Measurements from ENCODE around the gene ACOT11. TPM values are rescaled to one million over a fixed set of nuclear protein-coding genes. Genes with fewer than 3 reads are reported as not detected.

Gene ACOT11
- total and polyA plus RNA-seq, 2 of the 4 experiments (the other 2 are of a cell fraction): 2.5 to 2.7 TPM

DNA sequence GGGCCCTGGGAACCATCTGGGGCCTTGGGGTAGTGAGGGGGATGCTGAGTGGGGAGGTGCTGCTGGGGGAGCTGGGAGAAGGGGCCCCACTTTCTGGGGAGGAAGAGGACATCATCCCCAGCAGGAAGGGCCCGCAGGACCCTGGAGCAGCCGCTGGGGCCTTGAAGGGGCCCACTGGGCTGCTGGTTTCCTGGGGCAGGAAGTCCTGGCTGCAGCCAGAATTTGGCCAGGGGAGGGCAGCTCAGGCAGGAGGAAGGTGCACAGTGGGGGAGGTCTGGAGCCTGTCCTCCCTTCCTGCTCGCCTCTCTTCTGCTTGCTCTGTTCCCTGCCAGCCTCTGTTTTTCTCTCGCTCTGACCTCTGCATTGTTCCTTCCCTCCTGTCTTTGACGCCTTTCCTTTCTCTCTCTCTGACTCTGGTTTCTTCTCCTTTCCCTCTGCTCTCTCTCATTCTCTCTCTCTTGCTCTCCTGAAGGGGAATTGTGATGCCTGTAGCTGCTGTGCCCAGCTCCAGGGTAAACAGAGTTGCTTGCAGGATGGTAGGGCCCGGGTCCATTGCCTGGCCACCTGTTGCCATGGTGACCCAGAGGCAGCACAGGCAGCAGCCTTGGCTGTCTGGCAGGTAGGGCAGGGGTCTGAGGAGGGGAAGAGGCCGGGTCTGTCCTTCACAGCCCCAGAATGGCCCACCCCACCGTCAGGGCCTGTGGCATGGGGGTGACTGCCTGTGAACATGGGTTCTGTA lies 23.9 kb downstream of the ACOT11 start:
- ChIA-PET CTCF (no interaction called here), POLR2A (ENCODE audit: unreplicated experiment) (no interaction called here)
- H3K18ac ChIP-seq (ENCODE audit: low read depth, low read length): no peak overlapping the region
- no peaks in the 10 kb centered on the region for H3K27me3 ChIP-seq (ENCODE audit: control insufficient read depth, insufficient read depth, low read length)
- no peak overlapping the region for H3K23ac ChIP-seq (ENCODE audit: low read depth, low read length)
- no peak overlapping the region for H3K4me2 ChIP-seq (ENCODE audit: low read depth, low read length)
- H2AFZ ChIP-seq (replicated peaks; ENCODE audit: low read length, poor library complexity): peak overlapping the region; percentile 63
- H3K9ac ChIP-seq (ENCODE audit: low read depth, low read length): no peak overlapping the region
- no peaks in the 10 kb centered on the region for H3K36me3 ChIP-seq (ENCODE audit: control insufficient read depth, insufficient read depth, low read length)
- no peak overlapping the region for H3K56ac ChIP-seq (ENCODE audit: extremely low read depth, insufficient read depth, low read length)
- H3K9me1 ChIP-seq (ENCODE audit: insufficient read depth, low read length): no peaks in the 10 kb centered on the region; the same call in 1 of the 2 replicates
- TF ChIP-seq RCOR1 (IDR thresholded peaks at IDR 0.05; ENCODE audit: insufficient replicate concordance, low read length): no peak
- no peak for TF ChIP-seq RAD21 (IDR thresholded peaks at IDR 0.05; ENCODE audit: low read length)
- no peak for TF ChIP-seq SMC3 (IDR thresholded peaks at IDR 0.05; ENCODE audit: low read depth, low read length)
- TF ChIP-seq MAFK (IDR thresholded peaks at IDR 0.05; ENCODE audit: low read depth, low read length): no peak
- TF ChIP-seq, protein P1, sequence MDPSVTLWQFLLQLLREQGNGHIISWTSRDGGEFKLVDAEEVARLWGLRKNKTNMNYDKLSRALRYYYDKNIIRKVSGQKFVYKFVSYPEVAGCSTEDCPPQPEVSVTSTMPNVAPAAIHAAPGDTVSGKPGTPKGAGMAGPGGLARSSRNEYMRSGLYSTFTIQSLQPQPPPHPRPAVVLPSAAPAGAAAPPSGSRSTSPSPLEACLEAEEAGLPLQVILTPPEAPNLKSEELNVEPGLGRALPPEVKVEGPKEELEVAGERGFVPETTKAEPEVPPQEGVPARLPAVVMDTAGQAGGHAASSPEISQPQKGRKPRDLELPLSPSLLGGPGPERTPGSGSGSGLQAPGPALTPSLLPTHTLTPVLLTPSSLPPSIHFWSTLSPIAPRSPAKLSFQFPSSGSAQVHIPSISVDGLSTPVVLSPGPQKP (IDR thresholded peaks at IDR 0.05; ENCODE audit: borderline replicate concordance, low read depth, low read length): no peak
- TF ChIP-seq, protein P2, sequence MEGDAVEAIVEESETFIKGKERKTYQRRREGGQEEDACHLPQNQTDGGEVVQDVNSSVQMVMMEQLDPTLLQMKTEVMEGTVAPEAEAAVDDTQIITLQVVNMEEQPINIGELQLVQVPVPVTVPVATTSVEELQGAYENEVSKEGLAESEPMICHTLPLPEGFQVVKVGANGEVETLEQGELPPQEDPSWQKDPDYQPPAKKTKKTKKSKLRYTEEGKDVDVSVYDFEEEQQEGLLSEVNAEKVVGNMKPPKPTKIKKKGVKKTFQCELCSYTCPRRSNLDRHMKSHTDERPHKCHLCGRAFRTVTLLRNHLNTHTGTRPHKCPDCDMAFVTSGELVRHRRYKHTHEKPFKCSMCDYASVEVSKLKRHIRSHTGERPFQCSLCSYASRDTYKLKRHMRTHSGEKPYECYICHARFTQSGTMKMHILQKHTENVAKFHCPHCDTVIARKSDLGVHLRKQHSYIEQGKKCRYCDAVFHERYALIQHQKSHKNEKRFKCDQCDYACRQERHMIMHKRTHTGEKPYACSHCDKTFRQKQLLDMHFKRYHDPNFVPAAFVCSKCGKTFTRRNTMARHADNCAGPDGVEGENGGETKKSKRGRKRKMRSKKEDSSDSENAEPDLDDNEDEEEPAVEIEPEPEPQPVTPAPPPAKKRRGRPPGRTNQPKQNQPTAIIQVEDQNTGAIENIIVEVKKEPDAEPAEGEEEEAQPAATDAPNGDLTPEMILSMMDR (conservative IDR thresholded peaks at IDR 0.05; ENCODE audit: low read depth, low read length): no peak
- TF ChIP-seq, protein P3, sequence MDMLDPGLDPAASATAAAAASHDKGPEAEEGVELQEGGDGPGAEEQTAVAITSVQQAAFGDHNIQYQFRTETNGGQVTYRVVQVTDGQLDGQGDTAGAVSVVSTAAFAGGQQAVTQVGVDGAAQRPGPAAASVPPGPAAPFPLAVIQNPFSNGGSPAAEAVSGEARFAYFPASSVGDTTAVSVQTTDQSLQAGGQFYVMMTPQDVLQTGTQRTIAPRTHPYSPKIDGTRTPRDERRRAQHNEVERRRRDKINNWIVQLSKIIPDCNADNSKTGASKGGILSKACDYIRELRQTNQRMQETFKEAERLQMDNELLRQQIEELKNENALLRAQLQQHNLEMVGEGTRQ (IDR thresholded peaks at IDR 0.05; ENCODE audit: low read depth, low read length): no peak
- TF ChIP-seq MAZ (IDR thresholded peaks at IDR 0.05; ENCODE audit: borderline replicate concordance, low read depth, low read length): no peak
- no peak for TF ChIP-seq CHD1 (IDR thresholded peaks at IDR 0.05; ENCODE audit: low read depth, low read length)
- TF ChIP-seq MXI1 (IDR thresholded peaks at IDR 0.05; ENCODE audit: borderline replicate concordance, low read depth, low read length): no peak
- TF ChIP-seq FOS (IDR thresholded peaks at IDR 0.05; ENCODE audit: low read depth, low read length): no peak
- TF ChIP-seq BHLHE40 (IDR thresholded peaks at IDR 0.05; ENCODE audit: low read depth, low read length): no peak
- no peak for TF ChIP-seq NFE2L2 (IDR thresholded peaks at IDR 0.05; ENCODE audit: low read depth, low read length)
- no peak for TF ChIP-seq RFX5 (IDR thresholded peaks at IDR 0.05; ENCODE audit: low read depth, low read length)
- TF ChIP-seq POLR2A (IDR thresholded peaks at IDR 0.05; ENCODE audit: low read depth, low read length): no peak
- no peak for TF ChIP-seq CEBPB (IDR thresholded peaks at IDR 0.05; ENCODE audit: low read depth, low read length)
- intact Hi-C loops (cut with micrococcal nuclease): no loop called here
- 20% methylated on average over 1 of the region's 8 CpGs; no CpG with 5 or more reads in 1 of the 2 experiments for WGBS, 2 experiments (ENCODE audit: extremely low coverage in 2 of 2, insufficient read length in 1 of 2)
- no peak overlapping the region for H4K91ac ChIP-seq (ENCODE audit: insufficient read depth, low read depth, low read length)
- H3K14ac ChIP-seq (replicated peaks; ENCODE audit: low read depth, low read length): no peak overlapping the region
- no peak overlapping the region for H3K4me3 ChIP-seq (ENCODE audit: insufficient read depth, low read depth, low read length)
- BruUV-seq (replicated peaks): no TSS peak
- H2BK120ac ChIP-seq (ENCODE audit: low read depth, low read length): no peak overlapping the region
- H3K4ac ChIP-seq (ENCODE audit: low read depth, low read length): no peak overlapping the region
- H3K79me1 ChIP-seq (ENCODE audit: low read depth in 1 of 2, low read length in 2 of 2): no peaks in the 10 kb centered on the region
- dilution Hi-C loops (cut with HindIII; ENCODE audit: low sequenced_read_pairs, unreplicated experiment): no loop called here
- no peak overlapping the region for H4K5ac ChIP-seq (ENCODE audit: low read depth, low read length)
- no peak overlapping the region for H4K8ac ChIP-seq (ENCODE audit: low read depth in 2 of 2, low read length in 2 of 2)
- no peak overlapping the region for H2AK9ac ChIP-seq (replicated peaks; ENCODE audit: low read depth, low read length, poor library complexity)
- peak; percentile 48; the same call in 1 of the 2 replicates for ATAC-seq (ENCODE audit: low read depth)
- no peak overlapping the region for H2BK5ac ChIP-seq (ENCODE audit: low read depth, low read length, poor library complexity, severe bottlenecking)
- no peak overlapping the region for H2BK15ac ChIP-seq (ENCODE audit: low read depth, low read length)
- H2AK5ac ChIP-seq (ENCODE audit: low read depth, low read length): no peak overlapping the region
- peaks cover 3% of the 10 kb centered on the region; the same call in 1 of the 2 replicates for H3K4me1 ChIP-seq (ENCODE audit: control insufficient read depth, insufficient read depth, low read length)
- no peak for DNase-seq
- H4K20me1 ChIP-seq (ENCODE audit: insufficient read depth, low read length): no peaks in the 10 kb centered on the region
- no peak overlapping the region for H3K27ac ChIP-seq (ENCODE audit: insufficient read depth, low read length)
- H3K9me3 ChIP-seq (ENCODE audit: control insufficient read depth, insufficient read depth, low read length): no peaks in the 10 kb centered on the region
- in situ Hi-C loops (cut with MboI; ENCODE audit: low sequenced_read_pairs): no loop called here
- H2BK20ac ChIP-seq (ENCODE audit: low read depth, low read length): no peak overlapping the region
